GM18517 (cell line): ENCODE measurements around the gene FGF11.
"Not testable (repeated sequence)": the region's sequence is repeated elsewhere in the genome, so short reads cannot be mapped to it uniquely, and the experiment has no call there.

ENCODE experiments used
- ATAC-seq: cut with Tn5 transposase; IDR thresholded peaks from one replicate; pipeline ENCODE4 v1.9.1; 2021; ENCODE audit warnings: mild to moderate bottlenecking, moderate library complexity; ENCODE audit not compliant: unreplicated experiment

Gene FGF11

DNA sequence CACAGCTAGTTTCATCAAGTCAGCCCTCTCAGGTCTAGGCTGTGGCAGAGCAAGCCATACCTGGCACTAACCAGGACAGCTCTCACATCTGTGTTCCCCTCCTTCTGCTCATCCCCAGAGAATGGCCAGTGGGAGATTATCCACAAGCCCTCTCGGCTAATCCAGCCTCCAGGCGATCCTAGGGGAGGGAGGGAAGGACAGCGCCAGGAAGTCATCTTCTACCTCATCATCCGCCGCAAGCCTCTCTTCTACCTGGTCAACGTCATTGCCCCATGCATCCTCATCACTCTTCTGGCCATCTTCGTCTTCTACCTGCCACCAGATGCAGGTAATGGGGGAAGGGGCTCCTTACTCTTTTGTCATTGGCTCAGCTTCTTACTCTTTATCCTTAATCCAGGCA is 9.1 kb downstream of the FGF11 start:
- ATAC-seq, result no peak

- no peak for ATAC-seq
Observed at GRCh38 chr17:7459961-7460545, 20.7 kb downstream of the FGF11 start.

GRCh38 chr17:7460850-7461660 is 21.7 kb downstream of the FGF11 start:
- no peak for ATAC-seq

DNA sequence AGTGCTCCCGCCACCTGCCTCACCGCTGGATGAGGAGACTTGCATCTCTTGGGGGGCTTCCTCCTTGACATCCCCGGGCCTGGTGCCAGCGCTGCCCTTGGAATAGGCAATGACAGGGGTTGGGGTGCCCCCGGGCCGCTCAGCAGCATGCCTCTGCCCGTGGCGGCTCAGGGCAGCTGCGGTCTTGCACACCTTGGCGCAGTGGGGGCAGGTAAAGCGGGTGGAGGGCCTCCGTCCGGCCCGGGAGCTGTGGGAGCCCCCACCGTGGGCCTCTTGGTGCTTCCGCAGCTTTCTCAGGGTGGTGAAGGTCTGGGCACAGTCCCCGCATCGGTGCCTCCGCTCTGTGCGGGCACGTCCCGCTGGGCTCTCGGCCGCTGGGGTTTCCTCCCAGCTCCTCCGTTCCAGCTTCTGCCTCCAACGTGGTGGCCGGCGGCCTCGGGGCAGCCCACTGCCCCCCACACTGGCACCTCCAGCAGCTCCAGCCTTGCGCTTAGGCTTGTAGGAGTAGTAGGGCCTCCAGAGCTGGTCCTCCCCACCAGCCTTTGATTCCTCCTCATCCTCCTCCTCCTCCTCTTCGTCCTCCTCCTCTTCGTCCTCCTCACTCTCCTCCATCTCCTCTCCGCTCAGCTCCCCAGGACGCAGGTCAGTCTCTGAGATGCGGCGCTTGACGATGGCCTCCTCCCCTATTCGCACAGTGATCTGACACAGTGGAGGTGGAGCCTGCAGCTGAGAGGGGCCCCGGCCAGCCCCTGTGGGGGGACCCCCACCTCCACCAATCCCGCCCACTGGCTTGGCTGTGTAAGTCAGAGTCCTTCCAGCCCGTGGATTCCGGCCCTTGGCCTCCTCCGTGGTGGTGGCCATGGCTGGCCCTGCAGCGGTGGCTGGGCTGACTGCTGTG is 23.4 kb downstream of the FGF11 start:
- ATAC-seq, result no peak

DNA sequence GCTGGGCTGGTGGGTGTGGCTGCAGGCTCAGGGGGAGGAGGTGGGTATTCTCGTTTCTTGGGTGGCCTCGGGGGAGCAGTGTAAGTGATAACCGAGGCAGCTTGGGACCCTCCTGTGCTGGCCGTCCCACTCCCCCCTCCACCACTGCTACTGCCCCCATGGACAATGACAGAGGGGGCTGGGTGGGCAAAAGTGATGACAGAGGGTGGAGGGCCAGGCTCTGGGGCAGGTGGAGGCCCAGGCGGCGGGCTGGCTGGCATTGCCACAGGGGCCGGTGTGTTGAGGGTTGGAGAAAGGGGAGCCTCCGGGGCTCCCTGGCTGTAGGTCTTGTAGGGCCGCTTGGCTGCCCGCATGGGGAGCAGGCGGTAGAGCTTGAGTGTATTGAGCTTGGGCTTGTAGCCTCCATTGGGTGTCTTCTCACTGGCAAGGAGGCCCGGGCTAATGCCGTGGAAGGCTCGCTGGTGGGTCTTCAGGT is 24.1 kb downstream of the FGF11 start:
- no peak for ATAC-seq

GRCh38 chr17:7464081-7464480 is 24.8 kb downstream of the FGF11 start:
- no peak for ATAC-seq

- ATAC-seq, result no peak
Observed at GRCh38 chr17:7465597-7466275, 26.4 kb downstream of the FGF11 start.

DNA sequence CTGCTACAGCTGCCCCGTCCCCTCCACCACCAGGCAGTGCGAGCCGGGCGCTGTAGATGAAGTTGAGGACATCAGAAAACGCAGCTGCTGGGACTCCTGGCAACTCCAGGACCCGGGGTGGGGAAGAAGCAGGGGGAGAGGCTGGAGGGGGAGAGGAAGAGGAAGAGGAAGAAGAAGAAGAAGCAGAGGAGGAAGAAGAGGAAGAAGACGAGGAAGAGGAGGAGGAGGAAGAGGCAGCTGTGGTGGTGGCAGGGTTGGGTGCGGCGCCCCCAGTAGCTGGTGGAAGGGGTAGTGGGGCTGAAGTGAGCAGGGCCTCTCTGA is 27.0 kb downstream of the FGF11 start:
- ATAC-seq, result no peak

GRCh38 chr17:7466639-7467341 is 27.5 kb downstream of the FGF11 start:
- no peak for ATAC-seq

DNA sequence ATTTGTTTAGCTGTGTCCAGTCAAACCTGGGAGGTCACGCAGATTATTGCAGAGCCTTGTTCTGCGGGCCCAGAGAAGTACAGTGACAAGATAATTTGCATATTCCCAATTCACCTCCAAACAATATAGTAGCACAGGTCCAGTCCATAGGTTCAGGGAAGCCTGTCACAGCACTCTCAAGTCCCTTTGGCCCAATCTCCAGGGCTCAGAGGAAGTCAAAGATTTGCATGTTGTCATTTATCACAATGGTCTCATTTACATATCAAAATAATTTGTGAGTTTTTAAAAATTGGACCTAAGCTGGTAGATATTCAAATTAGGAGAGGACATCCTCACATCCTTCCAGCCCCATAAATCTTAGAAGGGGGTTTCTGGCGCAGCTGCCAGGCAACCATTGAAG is 28.2 kb downstream of the FGF11 start:
- ATAC-seq, result no peak

- no peak for ATAC-seq
Observed at GRCh38 chr17:7468290-7468689, 29.0 kb downstream of the FGF11 start.

- ATAC-seq, result no peak
Observed at GRCh38 chr17:7468804-7469389, 29.6 kb downstream of the FGF11 start.

GRCh38 chr17:7469843-7470242 is 30.5 kb downstream of the FGF11 start:
- not testable (repeated sequence) for ATAC-seq

GRCh38 chr17:7470457-7470973 is 31.2 kb downstream of the FGF11 start:
- ATAC-seq, result not testable (repeated sequence)

DNA sequence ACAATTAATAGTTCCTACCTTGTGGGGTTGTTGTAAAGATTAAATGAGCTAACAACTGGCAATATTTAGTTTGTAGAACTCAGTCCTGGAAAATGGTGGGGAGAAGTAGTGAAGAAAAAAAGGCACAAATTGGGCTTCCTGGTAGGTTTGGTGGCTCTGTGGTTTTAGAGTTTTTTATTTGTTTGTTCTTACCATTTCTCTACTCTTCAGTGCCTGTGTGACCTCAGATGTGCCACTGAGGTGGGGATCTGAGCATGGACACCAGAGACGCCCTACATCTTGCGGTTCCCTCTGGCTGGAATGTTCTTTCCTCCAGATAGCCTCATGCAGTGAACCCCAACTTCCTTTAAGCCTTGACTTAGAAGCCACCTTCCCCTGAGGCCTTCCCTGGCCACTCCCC is 32.4 kb downstream of the FGF11 start:
- ATAC-seq, result no peak

DNA sequence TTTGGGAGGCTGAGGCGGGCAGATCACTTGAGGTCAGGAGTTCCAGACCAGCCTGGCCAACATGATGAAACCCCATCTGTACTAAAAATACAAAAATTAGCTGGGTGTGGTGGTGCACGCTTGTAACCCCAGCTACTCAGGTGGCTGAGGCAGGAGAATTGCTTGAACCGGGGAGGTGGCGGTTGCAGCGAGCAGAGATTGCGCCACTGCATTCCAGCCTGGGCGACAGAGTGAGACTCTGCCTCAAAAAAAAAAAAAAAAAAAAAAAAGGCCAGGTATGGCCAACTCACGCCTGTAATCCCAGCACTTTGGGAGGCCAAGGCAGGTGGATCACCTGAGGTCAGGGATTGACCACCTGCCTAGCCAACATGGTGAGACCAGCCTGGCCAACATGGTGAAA is 35.5 kb downstream of the FGF11 start:
- not testable (repeated sequence) for ATAC-seq

GRCh38 chr17:7475764-7476422 is 36.6 kb downstream of the FGF11 start:
- no peak for ATAC-seq

GRCh38 chr17:7476494-7476893 is 37.2 kb downstream of the FGF11 start:
- ATAC-seq, result no peak

DNA sequence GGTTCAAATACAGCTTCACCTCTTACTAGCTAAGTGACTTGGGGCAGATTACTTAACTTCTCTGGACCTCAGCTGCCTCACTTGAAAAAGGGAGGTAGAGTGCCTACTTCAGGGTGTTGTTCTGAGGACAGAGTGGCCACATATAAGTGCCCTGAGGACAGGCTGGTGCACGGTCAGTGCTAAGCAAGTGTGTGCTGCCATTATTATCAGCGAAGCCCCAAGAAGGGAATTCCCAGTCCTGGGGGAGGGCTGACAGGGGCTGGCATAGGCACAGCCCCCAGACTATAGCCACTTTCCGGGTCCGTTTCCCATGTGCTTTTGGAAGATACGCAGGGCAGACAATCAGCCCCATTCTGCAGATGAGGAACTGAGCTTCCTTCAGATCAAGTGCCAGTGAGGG is 37.6 kb downstream of the FGF11 start:
- ATAC-seq, result no peak
